Vagina (tissue), 2 donors: Measurements from ENCODE around the gene HTR2B.

Source experiments
- CTCF ChIP-seq, 3 experiments: fragments of 450-650 bp in 2 of 3; fragments of 200-600 bp in 1 of 3; sonication (generic) in 1 of 3; IDR thresholded peaks; one replicate each; pipeline ENCODE4 v1.5.1; 2017 to 2019; ENCODE audit warnings: antibody characterized with exemption in 3 of 3, mild to moderate bottlenecking in 2 of 3, moderate library complexity in 2 of 3
- POLR2A ChIP-seq, 2 donors: fragments of 450-650 bp; IDR thresholded peaks; one replicate each; pipeline ENCODE4 v1.6.1; 2017; ENCODE audit warnings: antibody characterized with exemption in 2 of 2, mild to moderate bottlenecking in 2 of 2, moderate library complexity in 2 of 2
- POLR2AphosphoS5 ChIP-seq, 2 donors: sonication (generic); formaldehyde crosslinking; IDR thresholded peaks; one replicate each; pipeline ENCODE4 v1.9.0; 2017; ENCODE audit warnings: antibody characterized with exemption in 2 of 2, mild to moderate bottlenecking in 2 of 2, low read depth in 1 of 2; ENCODE audit not compliant: insufficient read depth in 1 of 2

GRCh38 chr2:231152800-231153557 lies 28.1 kb upstream of the HTR2B start:
- TF ChIP-seq CTCF (IDR thresholded peaks at IDR 0.05), result no peak
- no peak for TF ChIP-seq POLR2A (IDR thresholded peaks at IDR 0.05)
- TF ChIP-seq POLR2AphosphoS5 (IDR thresholded peaks at IDR 0.05; ENCODE audit: insufficient read depth in 1 of 2, low read depth in 1 of 2), result no peak
